Measurements from ENCODE around the gene NRIP1. TPM values are rescaled to one million over a fixed set of nuclear protein-coding genes. Genes with fewer than 3 reads are reported as not detected.

NRIP1 gene
- total and polyA plus RNA-seq, 12 donors, result 8.0 to 75.8 (median 46.0) TPM

DNA sequence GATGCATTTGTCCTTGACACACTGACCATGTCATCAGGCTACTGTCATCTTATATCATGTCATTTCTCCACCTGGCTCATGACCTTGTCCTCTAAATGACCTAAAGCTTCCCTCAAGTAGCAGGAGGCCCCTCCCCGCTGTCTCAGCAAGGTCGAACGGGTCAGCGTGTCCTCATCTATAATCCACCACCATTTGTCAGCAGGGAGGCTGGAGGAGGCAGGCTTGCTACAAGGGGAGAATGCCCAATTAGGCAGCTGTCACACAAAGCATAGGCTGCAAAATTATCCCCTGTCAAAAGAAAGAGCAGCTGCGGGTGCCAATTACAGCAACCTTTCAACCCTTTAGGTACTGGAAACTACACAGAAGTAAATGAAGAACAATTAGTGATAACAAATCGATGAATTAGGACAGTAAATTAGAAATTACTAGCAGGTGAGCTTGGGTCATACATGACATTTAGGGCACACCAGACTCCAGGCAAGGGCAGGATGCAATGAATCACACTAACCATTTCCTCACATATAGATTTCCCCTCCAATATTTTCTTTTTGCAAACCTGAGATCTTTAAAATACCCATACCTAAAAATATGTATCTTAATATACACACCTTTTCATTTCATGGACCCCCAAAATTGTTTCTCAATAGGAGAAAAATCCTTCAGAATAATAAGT lies 61.2 kb downstream of the NRIP1 start:
- Histone ChIP-seq H3K4me3 (no peak overlapping the region), H3K9me3 (replicated peaks in 1 of 3) (no peaks in the 10 kb centered on the region), H3K27ac (no peak overlapping the region), H3K4me1 (replicated peaks in 1 of 2) (peaks cover 26 to 66% of the 10 kb centered on the region in 2 donors), H3K27me3 (no peaks in the 10 kb centered on the region), H3K36me3 (replicated peaks in 1 of 2) (no peaks in the 10 kb centered on the region)
- DNase-seq, result peak in 6 of 7 donors; percentile 28 to 59 (median 48)
- intact Hi-C loops (cut with DNase I), result loop anchor here in 1 of 2 donors (5.0 kb wide), 1 partner anchor 59 kb away; the partner anchor contains the start of gene NRIP1
- TF ChIP-seq POLR2A (IDR thresholded peaks at IDR 0.05), result no peak
- TF ChIP-seq, protein P1, sequence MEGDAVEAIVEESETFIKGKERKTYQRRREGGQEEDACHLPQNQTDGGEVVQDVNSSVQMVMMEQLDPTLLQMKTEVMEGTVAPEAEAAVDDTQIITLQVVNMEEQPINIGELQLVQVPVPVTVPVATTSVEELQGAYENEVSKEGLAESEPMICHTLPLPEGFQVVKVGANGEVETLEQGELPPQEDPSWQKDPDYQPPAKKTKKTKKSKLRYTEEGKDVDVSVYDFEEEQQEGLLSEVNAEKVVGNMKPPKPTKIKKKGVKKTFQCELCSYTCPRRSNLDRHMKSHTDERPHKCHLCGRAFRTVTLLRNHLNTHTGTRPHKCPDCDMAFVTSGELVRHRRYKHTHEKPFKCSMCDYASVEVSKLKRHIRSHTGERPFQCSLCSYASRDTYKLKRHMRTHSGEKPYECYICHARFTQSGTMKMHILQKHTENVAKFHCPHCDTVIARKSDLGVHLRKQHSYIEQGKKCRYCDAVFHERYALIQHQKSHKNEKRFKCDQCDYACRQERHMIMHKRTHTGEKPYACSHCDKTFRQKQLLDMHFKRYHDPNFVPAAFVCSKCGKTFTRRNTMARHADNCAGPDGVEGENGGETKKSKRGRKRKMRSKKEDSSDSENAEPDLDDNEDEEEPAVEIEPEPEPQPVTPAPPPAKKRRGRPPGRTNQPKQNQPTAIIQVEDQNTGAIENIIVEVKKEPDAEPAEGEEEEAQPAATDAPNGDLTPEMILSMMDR (IDR thresholded peaks at IDR 0.05), result no peak
- 35 to 42% (median 42%) methylated on average over 6 of the region's 6 CpGs for WGBS, 4 donors

DNA sequence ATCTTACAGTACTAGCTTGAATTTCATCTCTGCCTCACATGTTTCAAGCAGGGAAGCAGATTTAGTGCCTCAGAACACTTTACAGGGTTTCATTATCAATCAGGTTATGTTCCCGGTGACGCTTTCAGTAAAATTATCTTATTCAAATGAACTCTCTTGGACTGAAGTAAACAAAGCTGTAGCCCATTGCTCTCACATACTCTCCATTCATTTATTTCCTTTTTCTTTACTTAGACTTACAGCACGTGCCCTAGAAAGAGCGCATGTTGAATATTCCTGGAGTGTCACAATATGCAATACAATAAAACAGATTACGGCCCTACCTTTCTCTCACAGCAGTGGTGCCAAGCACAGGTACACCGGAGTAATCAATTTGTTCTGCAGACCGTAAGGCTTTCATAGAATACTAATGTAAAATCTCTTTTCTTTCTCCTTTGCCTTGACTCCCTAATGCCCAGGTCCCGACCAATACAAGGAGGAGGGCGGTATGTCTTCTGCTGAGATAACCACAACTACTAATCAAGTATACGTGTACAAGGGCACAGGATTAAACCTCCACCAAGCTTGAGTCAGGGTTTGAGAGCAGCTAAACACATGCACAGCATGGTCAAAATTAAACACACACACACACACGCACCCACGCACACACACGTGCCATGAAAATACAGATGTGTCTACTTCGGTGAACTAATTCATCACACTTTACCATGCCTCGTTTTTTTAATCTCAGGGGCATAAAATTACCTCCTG lies 62.8 kb downstream of the NRIP1 start:
- Histone ChIP-seq H3K9me3 (replicated peaks in 1 of 3) (no peaks in the 10 kb centered on the region), H3K27ac (peak overlapping the region in 1 of 5 donors; percentile 5), H3K4me3 (no peak overlapping the region), H3K27me3 (no peaks in the 10 kb centered on the region), H3K4me1 (replicated peaks in 1 of 2) (peaks cover 26 to 64% of the 10 kb centered on the region in 2 donors), H3K36me3 (replicated peaks in 1 of 2) (no peaks in the 10 kb centered on the region)
- TF ChIP-seq, protein P1 (IDR thresholded peaks at IDR 0.05), result no peak
- TF ChIP-seq POLR2A (IDR thresholded peaks at IDR 0.05), result no peak
- 49 to 54% (median 51%) methylated on average over 15 of the region's 15 CpGs for WGBS, 4 donors
- DNase-seq, result no peak
- intact Hi-C loops (cut with DNase I), result loop anchor here in 1 of 2 donors (5.0 kb wide), 1 partner anchor 60 kb away; the partner anchor contains the start of gene NRIP1

DNA sequence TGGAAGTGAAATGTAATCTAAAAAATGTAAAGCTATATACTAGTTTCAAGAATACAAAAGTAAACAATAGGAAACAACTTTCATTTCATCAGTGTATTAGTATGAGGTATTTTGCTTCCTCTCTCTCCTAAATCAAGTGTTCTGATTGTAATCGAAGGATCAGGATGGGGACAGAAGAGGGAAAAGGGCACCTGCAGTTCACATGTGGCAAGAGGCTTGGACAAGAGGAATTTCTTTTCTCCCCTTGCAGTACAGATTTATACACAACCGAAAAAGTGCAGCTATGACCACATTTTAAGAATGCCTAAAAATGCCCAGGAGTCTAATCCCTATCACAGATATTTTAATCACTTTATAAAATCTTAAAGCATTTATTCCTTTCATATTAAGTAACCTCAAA lies 63.7 kb downstream of the NRIP1 start:
- H3K27me3 ChIP-seq, result no peaks in the 10 kb centered on the region
- H3K9me3 ChIP-seq (replicated peaks in 1 of 3), result no peaks in the 10 kb centered on the region
- H3K4me1 ChIP-seq (replicated peaks in 1 of 2), result peaks cover 26 to 55% of the 10 kb centered on the region in 2 donors
- DNase-seq, result no peak
- H3K36me3 ChIP-seq (replicated peaks in 1 of 2), result no peaks in the 10 kb centered on the region
- 20 to 46% (median 30%) methylated on average over 2 of the region's 2 CpGs for WGBS, 4 donors
- intact Hi-C loops (cut with DNase I), result loop anchor here in 1 of 2 donors (5.0 kb wide), 1 partner anchor 61 kb away; the partner anchor contains the start of gene NRIP1
- H3K4me3 ChIP-seq, result no peak overlapping the region
- no peak overlapping the region for H3K27ac ChIP-seq
- TF ChIP-seq, protein P1 (IDR thresholded peaks at IDR 0.05), result no peak
- no peak for TF ChIP-seq POLR2A (IDR thresholded peaks at IDR 0.05)

DNA sequence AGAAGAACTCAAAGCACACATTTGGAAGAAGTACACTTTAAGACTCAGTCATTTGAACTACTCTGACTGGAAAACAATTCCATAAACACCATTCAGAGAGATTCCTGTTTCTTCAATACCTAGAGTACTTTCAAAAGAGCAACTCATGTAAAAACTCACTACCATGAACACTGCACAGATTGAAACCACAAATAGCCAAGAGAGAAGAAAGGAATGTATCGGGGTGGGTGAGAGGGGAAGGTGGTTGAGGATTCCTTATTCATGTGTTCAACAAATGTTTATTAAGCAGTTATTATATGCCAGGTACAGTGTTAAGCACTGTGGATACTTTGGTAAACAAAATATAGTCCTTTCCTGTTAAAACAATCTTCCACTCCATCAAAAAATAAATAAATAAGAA lies 64.7 kb downstream of the NRIP1 start:
- no peak for DNase-seq
- H3K27me3 ChIP-seq, result no peaks in the 10 kb centered on the region
- H3K27ac ChIP-seq, result no peak overlapping the region
- WGBS, 4 donors, result 83 to 97% (median 88%) methylated on average over 1 of the region's 1 CpG
- H3K9me3 ChIP-seq (replicated peaks in 1 of 3), result no peaks in the 10 kb centered on the region
- TF ChIP-seq POLR2A (IDR thresholded peaks at IDR 0.05), result no peak
- TF ChIP-seq, protein P1 (IDR thresholded peaks at IDR 0.05), result no peak
- intact Hi-C loops (cut with DNase I), result loop anchor here in 1 of 2 donors (5.0 kb wide), 1 partner anchor 62 kb away; the partner anchor contains the start of gene NRIP1
- H3K4me1 ChIP-seq (replicated peaks in 1 of 2), result peaks cover 26 to 50% of the 10 kb centered on the region in 2 donors
- H3K4me3 ChIP-seq, result no peak overlapping the region
- no peaks in the 10 kb centered on the region for H3K36me3 ChIP-seq (replicated peaks in 1 of 2)
